ENCODE measurements around the gene PDIA6.

- TF ChIP-seq CTCF (IDR thresholded peaks at IDR 0.05; ENCODE audit: low read depth, low read length, missing input control) (no peak), ATF3 (IDR thresholded peaks at IDR 0.05) (no peak), RXRA (IDR thresholded peaks at IDR 0.05) (no peak), EGR1 (IDR thresholded peaks at IDR 0.05; ENCODE audit: low read depth in 2 of 2) (no peak), YY1 (IDR thresholded peaks at IDR 0.05) (no peak)
These were observed 32.7 kb downstream of the PDIA6 start for GRCh38 chr2:10779776-10780490.
